OCI-LY1 (cell line): ENCODE results near the gene SPATA9.

Experiments
- H2AFZ ChIP-seq: fragments of 200-600 bp; sonication (generic), shearing (Covaris generic); 2 replicates; pipeline ENCODE4 v1.6.0; 2014; ENCODE audit warnings: antibody characterized with exemption, mild to moderate bottlenecking, low read length
- H3F3A ChIP-seq: fragments of 200-600 bp; sonication (generic), shearing (Covaris generic); 2 replicates; pipeline ENCODE4 v1.6.0; 2014; ENCODE audit warnings: mild to moderate bottlenecking, antibody characterized with exemption, low read length, moderate library complexity; ENCODE audit not compliant: insufficient read depth
- H3K27ac ChIP-seq: fragments of 200-600 bp; sonication (generic); 2 replicates; pipeline ENCODE4 v1.5.1; 2014; ENCODE audit warnings: low read length, mixed run types, mild to moderate bottlenecking, low read depth; ENCODE audit not compliant: poor library complexity, severe bottlenecking
- H3K27me3 ChIP-seq: fragments of 200-600 bp; sonication (generic); 2 replicates; pipeline ENCODE4 v1.6.0; 2014; ENCODE audit warnings: antibody characterized with exemption, mild to moderate bottlenecking, low read length, moderate library complexity; ENCODE audit not compliant: insufficient read depth
- H3K36me3 ChIP-seq: fragments of 200-600 bp; sonication (generic); 2 replicates; pipeline ENCODE4 v1.6.1; 2014; ENCODE audit warnings: mild to moderate bottlenecking, antibody characterized with exemption, low read length, moderate library complexity, mixed read lengths; ENCODE audit not compliant: insufficient read depth
- H3K4me1 ChIP-seq: fragments of 200-600 bp; sonication (generic); 2 replicates; pipeline ENCODE4 v1.5.1; 2014; ENCODE audit warnings: mild to moderate bottlenecking, low read length, moderate library complexity; ENCODE audit not compliant: insufficient read depth, severe bottlenecking
- H3K4me2 ChIP-seq: fragments of 200-600 bp; sonication (generic), shearing (Covaris generic); 2 replicates; pipeline ENCODE4 v1.6.1; 2014; ENCODE audit warnings: low read length
- H3K4me3 ChIP-seq: fragments of 200-600 bp; sonication (generic); 2 replicates; pipeline ENCODE4 v1.5.1; 2014; ENCODE audit warnings: low read length, low read depth, mild to moderate bottlenecking, mixed read lengths; ENCODE audit not compliant: poor library complexity, severe bottlenecking
- H3K79me2 ChIP-seq: fragments of 200-600 bp; shearing (Covaris generic); 2 replicates; pipeline ENCODE4 v1.6.1; 2016; ENCODE audit warnings: mixed run types, low read length, mixed read lengths; ENCODE audit not compliant: insufficient read depth
- H3K9ac ChIP-seq: fragments of 200-600 bp; sonication (generic), shearing (Covaris generic); 2 replicates; pipeline ENCODE4 v1.6.1; 2014; ENCODE audit warnings: mild to moderate bottlenecking, low read length, mixed read lengths
- H3K9me2 ChIP-seq: fragments of 200-600 bp; sonication (generic), shearing (Covaris generic); 2 replicates; pipeline ENCODE4 v1.6.1; 2014; ENCODE audit warnings: low read depth, mild to moderate bottlenecking, low read length, mixed read lengths
- H3K9me3 ChIP-seq: fragments of 200-600 bp; shearing (Covaris generic); 2 replicates; pipeline ENCODE4 v1.6.1; 2014; ENCODE audit warnings: low read length, mixed read lengths
- H4K20me1 ChIP-seq: fragments of 200-600 bp; sonication (generic), shearing (Covaris generic); 2 replicates; pipeline ENCODE4 v1.6.0; 2016; ENCODE audit warnings: mild to moderate bottlenecking, low read length; ENCODE audit not compliant: insufficient read depth
- CTCF ChIP-seq: fragments of 200-600 bp; sonication (generic), shearing (Covaris generic); IDR thresholded peaks from 2 replicates; pipeline ENCODE4 v1.5.1; 2017; ENCODE audit warnings: mild to moderate bottlenecking, antibody characterized with exemption, low read length, moderate library complexity, mixed read lengths
- EZH2 ChIP-seq: fragments of 200-600 bp; sonication (generic), shearing (Covaris generic); IDR thresholded peaks from 2 replicates; pipeline ENCODE4 v1.8.0; 2017; ENCODE audit warnings: borderline replicate concordance, mixed run types, mild to moderate bottlenecking, antibody characterized with exemption, low read length, moderate library complexity, mixed read lengths

Gene SPATA9

GRCh38 chr5:95704150-95704549, 21.4 kb upstream of the SPATA9 start:
- H2AFZ ChIP-seq, result no peak overlapping the region

GRCh38 chr5:95701074-95701473, 18.3 kb upstream of the SPATA9 start:
- no peak overlapping the region for H3K4me3 ChIP-seq
- H3K4me1 ChIP-seq, result no peaks in the 10 kb centered on the region
- no peak overlapping the region for H3K27ac ChIP-seq
- no peak overlapping the region for H2AFZ ChIP-seq
- no peaks in the 10 kb centered on the region for H3K36me3 ChIP-seq
- H4K20me1 ChIP-seq, result no peaks in the 10 kb centered on the region
- H3K4me2 ChIP-seq, result no peak overlapping the region
- H3K9me3 ChIP-seq, result no peaks in the 10 kb centered on the region
- no peak overlapping the region for H3K9ac ChIP-seq
- TF ChIP-seq CTCF (no peak), EZH2 (no peak)
- no peaks in the 10 kb centered on the region for H3K79me2 ChIP-seq
- H3K27me3 ChIP-seq, result no peaks in the 10 kb centered on the region
- H3F3A ChIP-seq, result no peaks in the 10 kb centered on the region
- H3K9me2 ChIP-seq, result no peaks in the 10 kb centered on the region

More at GRCh38 chr5:95704150-95704549, 21.4 kb upstream of the SPATA9 start:
- TF ChIP-seq CTCF (no peak), EZH2 (no peak)
- H3K9me3 ChIP-seq, result no peaks in the 10 kb centered on the region
- no peaks in the 10 kb centered on the region for H3K79me2 ChIP-seq
- no peak overlapping the region for H3K4me3 ChIP-seq
- H3K4me2 ChIP-seq, result no peak overlapping the region
- no peaks in the 10 kb centered on the region for H3F3A ChIP-seq
- no peaks in the 10 kb centered on the region for H3K4me1 ChIP-seq
- no peaks in the 10 kb centered on the region for H3K36me3 ChIP-seq
- H4K20me1 ChIP-seq, result no peaks in the 10 kb centered on the region
- no peak overlapping the region for H3K9ac ChIP-seq
- no peaks in the 10 kb centered on the region for H3K27me3 ChIP-seq
- H3K9me2 ChIP-seq, result no peaks in the 10 kb centered on the region
- H3K27ac ChIP-seq, result no peak overlapping the region

- Histone ChIP-seq H3K9me3 (no peaks in the 10 kb centered on the region), H3K4me1 (no peaks in the 10 kb centered on the region), H3F3A (no peaks in the 10 kb centered on the region), H3K9ac (no peak overlapping the region), H3K27me3 (no peaks in the 10 kb centered on the region), H3K4me2 (no peak overlapping the region), H3K9me2 (no peaks in the 10 kb centered on the region), H4K20me1 (no peaks in the 10 kb centered on the region), H3K79me2 (no peaks in the 10 kb centered on the region), H3K36me3 (no peaks in the 10 kb centered on the region), H3K4me3 (no peak overlapping the region), H3K27ac (no peak overlapping the region), H2AFZ (no peak overlapping the region)
- no peak for TF ChIP-seq EZH2
Measured at GRCh38 chr5:95699337-95699736, 16.5 kb upstream of the SPATA9 start.

GRCh38 chr5:95697781-95698681, 15.2 kb upstream of the SPATA9 start:
- H4K20me1 ChIP-seq, result no peaks in the 10 kb centered on the region
- H3K36me3 ChIP-seq, result no peaks in the 10 kb centered on the region
- no peak overlapping the region for H3K9ac ChIP-seq
- no peak overlapping the region for H3K27ac ChIP-seq
- no peaks in the 10 kb centered on the region for H3K4me1 ChIP-seq
- no peaks in the 10 kb centered on the region for H3K9me3 ChIP-seq
- TF ChIP-seq CTCF (no peak), EZH2 (no peak)
- H3K4me3 ChIP-seq, result no peak overlapping the region
- H3F3A ChIP-seq, result no peaks in the 10 kb centered on the region
- H3K27me3 ChIP-seq, result no peaks in the 10 kb centered on the region
- H3K79me2 ChIP-seq, result no peaks in the 10 kb centered on the region
- H3K9me2 ChIP-seq, result no peaks in the 10 kb centered on the region
- H2AFZ ChIP-seq, result no peak overlapping the region
- no peak overlapping the region for H3K4me2 ChIP-seq
